Skin of body (tissue), 2 donors: Measurements from ENCODE around the gene ADCK1. TPM values are rescaled to one million over a fixed set of nuclear protein-coding genes. Genes with fewer than 3 reads are reported as not detected.
"Not testable (repeated sequence)": the region's sequence is repeated elsewhere in the genome, so short reads cannot be mapped to it uniquely, and the experiment has no call there.

Experiments
- DNase-seq: peaks from one replicate; lab custom pipeline; 2025; lab: John Stamatoyannopoulos, UW
- total RNA-seq: library from RNA; depleted of rRNA; stranded (reverse); fragments of >200 nt; gene quantifications from one replicate; pipeline ENCODE4 v1.2.3, GENCODE V29; 2014

The ADCK1 gene
- total RNA-seq, 1 donor from 2014 or later = 4.7 TPM

GRCh38 chr14:77947372-77947771, 147.5 kb downstream of the ADCK1 start:
- no peak for DNase-seq

- DNase-seq = no peak
These were observed 150.6 kb downstream of the ADCK1 start for GRCh38 chr14:77950371-77951063.

DNA sequence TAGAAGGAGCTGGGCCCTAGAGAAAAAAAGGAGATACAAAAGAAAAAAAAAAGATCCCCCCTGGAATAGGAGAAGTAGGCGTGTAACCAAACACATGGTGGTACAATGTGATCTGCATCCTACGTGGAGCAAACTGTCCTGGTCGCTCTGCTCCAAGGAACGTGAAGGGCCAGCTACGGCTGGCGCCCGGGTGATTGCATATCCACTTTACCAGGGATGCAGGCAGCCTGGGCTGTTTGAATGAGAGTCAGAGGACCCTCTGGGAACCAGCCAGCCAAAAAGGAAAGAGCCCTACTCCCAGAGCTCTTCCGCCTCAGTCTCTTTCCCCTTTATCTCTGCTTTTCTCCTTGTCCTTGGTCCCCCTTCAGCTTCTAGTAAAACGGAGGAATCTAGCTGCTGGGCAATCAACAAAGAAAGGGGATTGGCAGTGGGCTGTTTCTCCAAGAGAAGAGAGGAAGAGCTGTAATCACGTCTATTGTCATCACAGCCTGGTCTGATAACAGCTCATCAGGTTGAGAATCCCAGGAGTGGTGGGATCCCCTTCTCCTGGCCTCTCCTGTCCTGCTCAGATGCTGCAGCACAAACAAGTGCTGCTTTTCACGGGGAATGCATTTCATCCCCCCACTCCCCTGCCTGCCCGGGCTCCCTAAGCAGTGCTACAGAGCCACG, 156.0 kb downstream of the ADCK1 start:
- no peak for DNase-seq

DNA sequence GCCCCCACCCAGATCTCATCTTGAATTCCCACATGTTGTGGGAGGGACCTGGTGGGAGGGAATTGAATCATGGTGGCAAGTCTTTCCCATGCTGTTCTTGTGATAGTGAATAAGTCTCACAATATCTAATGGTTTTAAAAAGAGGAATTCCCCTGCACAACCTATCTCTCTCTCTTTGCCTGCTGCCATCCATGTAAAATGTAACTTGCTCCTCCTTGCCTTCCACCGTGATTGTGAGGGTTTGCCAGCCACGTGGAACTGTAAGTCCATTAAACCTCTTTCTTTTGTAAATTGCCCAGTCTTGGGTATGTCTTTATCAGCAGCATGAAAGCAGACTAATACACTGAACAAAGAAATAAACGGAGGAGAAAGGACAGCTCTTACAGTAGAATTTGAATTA, 159.8 kb downstream of the ADCK1 start:
- not testable (repeated sequence) for DNase-seq

GRCh38 chr14:77961847-77962580, 162.1 kb downstream of the ADCK1 start:
- DNase-seq = no peak

DNA sequence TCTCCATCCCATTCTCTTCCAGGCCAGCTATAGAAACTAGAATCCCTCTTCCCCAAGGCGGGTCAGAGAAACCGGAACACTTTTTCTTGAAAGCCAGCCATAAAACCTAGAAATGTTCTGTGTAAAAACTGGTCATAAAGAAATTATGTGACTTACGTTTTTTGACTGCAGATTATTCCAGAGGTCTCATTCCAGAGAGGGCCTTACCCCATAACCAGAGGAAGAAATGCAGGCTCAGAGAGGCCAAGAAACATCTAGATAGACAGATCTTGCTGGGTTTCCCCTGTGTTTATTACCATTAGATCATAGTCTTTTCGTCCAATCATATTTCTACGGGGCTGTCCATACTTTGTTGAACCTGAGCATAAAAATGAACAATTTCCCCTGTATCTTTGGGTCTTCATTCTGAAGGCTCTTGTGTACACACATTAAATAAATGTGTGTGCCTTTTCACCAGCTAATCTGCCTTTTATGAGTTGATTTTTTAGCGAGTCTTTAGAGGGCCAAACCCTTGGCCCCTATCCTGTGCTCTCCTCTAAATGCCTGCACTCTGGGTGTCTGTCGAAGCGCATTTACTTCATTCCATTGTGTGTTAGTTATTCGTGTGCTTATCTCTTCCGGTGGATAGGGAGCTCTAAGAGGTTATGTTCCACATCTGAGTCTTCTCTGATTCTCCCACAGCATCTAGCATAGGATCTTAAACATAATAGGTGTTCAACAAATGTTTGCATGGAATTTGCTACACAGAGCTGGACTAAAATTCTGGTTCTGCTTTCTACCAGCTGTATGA, 163.0 kb downstream of the ADCK1 start:
- no peak for DNase-seq

DNA sequence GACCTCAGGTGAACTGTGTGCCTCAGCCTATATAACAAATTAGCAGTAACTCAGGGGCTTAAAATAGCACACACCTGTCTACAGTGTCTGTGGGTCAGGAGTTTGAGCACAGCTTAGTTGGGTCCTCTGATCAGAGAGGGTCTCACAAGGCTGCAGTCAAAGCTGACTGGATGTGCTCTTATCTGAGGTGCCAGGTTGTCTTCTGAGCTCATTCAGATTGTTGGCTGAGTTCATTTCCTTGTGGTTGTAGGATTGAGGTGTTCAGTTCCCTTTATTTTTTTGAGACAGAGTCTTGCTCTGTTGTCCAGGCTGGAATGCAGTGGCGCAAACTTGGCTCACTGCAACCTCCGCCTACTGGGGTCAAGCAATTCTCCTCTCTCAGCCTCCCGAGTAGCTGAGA, 164.7 kb downstream of the ADCK1 start:
- DNase-seq = no peak

- no peak for DNase-seq
These were observed 165.1 kb downstream of the ADCK1 start for GRCh38 chr14:77965050-77965449.

- DNase-seq = no peak
These were observed 166.1 kb downstream of the ADCK1 start for GRCh38 chr14:77965919-77966435.

- no peak for DNase-seq
These were observed 167.2 kb downstream of the ADCK1 start for GRCh38 chr14:77967110-77967509.

- DNase-seq = no peak
These were observed 170.7 kb downstream of the ADCK1 start for GRCh38 chr14:77970646-77971045.

DNA sequence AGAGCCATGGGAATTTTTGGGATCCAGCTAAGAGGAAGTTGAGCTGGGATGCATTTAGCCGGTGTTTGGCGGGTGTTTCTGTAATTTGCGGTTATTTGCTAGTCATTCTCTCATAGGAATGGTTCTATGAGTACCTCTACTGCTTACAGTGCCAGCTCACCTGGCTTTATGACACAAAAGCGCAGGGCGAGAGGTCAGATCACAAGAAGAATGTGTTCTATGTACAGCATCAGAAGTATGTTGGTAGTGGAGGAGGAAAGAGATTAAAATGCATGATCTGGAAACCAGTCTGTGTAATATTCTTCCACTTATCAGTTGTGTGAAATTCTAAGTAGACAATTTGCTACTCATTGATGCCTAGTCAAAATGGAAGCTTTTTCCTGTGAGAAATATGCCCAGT, 173.3 kb downstream of the ADCK1 start:
- DNase-seq = no peak

GRCh38 chr14:77976591-77976990, 176.7 kb downstream of the ADCK1 start:
- no peak for DNase-seq

GRCh38 chr14:77979171-77979570, 179.3 kb downstream of the ADCK1 start:
- no peak for DNase-seq

DNA sequence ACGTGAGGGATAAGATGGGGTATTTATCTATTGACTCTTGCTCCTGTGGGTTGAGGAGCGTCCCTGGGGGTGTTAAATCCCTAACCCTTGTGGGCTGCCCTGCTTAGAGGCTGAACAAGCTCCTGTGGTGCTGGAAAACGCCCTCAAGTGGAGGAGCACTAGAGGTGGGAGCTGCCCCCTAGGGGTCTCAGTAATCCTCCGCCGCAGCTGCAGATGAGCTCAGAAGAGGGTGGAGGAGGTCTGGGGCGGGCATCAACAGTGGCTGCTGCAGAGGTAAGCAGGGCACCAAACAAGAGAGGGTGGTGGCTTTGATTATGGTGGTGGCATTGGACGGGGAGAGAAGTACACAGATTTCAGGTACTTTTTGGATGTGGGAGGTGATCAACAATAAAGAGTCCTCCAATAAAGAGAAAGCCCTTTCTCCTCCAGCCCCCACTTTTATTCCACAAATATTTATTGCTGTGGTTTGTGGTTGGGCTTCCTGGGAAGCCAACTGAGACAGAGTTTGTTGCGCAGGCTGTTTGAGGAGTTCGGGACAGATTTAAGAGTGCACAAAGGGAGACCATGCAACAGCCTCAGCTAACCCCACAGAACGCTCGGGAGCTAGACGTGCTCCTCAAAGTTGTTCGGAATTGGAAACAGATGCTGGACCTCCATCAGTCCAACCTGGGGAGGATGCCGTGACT, 179.9 kb downstream of the ADCK1 start:
- no peak for DNase-seq

DNA sequence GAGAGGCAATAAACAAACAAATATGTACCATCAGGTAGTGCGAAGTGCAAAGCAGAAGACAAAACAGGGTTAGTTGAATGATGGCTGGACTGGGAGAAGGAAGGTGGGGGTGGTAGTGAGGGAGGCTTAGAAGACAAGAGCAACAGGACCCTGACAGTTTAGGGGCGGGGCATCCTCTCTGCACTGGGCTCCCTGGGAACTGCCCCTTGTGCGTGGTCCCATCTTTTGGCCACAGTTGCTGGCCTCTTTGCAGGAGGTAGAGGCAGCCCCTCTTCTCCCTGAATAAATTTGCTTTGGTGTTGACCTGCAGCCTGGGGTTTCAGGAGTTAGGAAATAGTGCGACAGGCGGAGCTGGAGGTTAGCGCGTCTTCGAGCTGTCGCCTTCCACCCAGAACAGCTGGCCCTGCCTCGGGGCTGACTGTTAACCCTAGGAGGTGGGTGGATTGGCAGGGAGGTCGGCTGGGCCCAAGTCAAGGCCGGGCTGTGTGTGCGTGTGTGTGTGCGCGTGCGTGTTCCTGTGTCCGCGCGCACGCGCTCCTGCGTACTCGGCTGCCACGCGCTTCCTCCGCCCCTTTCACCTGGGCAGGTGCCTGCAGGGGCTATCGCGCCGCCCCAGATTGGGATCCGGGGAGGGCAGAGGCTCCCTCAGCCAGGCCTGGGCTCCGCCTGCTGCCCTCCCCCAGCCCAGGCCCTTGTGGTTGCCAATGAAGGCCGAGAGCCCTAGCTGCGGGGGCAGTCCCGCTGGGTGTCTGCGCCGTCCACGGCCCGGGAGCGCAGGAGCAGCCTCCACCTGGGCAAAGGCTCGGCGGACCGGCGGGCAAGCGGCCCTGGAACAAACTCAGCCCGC, 180.8 kb downstream of the ADCK1 start:
- no peak for DNase-seq
